DMS153 (cell line): ENCODE measurements around the gene COPRS.

Experiments
- DNase-seq: peaks from one replicate; lab custom pipeline; 2025; lab: John Stamatoyannopoulos, UW

Gene COPRS, protein sequence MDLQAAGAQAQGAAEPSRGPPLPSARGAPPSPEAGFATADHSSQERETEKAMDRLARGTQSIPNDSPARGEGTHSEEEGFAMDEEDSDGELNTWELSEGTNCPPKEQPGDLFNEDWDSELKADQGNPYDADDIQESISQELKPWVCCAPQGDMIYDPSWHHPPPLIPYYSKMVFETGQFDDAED

GRCh38 chr17:31858642-31859486, at the start of gene COPRS:
COPRS (minus strand) TSS chr17:31859244; CDS start chr17:31859199, 45 bp downstream.
- no peak for DNase-seq

- no peak for DNase-seq
Observed at GRCh38 chr17:31908386-31908785, 49.3 kb upstream of the COPRS start.

- no peak for DNase-seq
Observed at GRCh38 chr17:31907342-31907962, 48.4 kb upstream of the COPRS start.

- DNase-seq = no peak
Observed at GRCh38 chr17:31903401-31903800, 44.4 kb upstream of the COPRS start.

DNA sequence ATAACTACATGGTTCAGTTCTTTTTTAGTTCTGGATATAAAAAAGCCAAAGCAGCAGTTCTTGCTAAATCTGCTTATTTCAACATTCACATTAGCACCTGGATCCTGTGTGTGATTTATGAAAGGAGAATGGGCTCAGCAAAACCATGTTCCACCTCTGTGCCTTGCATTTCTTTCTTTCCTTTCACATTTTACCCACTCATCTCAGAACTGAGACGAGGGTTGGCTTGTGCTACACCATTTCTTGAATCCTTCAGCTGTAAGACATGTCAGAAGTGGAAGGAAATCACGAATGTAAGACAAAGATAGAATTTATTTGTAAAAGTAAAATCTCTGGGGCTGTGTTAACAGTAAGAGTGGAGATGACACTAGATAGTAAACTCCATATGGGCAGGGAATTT, 43.6 kb upstream of the COPRS start:
- DNase-seq = no peak

DNA sequence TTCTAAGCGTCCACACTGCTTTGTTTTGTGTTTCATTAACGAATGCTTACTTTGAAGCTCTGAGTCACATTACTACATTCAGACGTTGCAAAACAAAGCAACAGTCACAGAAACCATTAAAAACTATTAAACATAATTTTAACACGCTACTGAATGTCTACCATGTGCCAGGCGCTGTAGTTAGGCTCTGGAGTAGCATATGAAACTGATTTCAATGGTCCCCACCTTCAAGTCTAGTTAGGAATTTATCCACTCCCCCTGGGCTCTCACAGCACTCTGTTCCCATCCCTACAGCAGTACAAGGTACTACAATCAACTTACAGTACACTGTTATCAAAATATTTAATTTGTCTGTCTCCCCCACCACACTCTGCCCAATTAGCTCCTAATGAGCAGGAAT, 41.8 kb upstream of the COPRS start:
- no peak for DNase-seq

GRCh38 chr17:31888124-31888523, 29.1 kb upstream of the COPRS start:
- DNase-seq = no peak

DNA sequence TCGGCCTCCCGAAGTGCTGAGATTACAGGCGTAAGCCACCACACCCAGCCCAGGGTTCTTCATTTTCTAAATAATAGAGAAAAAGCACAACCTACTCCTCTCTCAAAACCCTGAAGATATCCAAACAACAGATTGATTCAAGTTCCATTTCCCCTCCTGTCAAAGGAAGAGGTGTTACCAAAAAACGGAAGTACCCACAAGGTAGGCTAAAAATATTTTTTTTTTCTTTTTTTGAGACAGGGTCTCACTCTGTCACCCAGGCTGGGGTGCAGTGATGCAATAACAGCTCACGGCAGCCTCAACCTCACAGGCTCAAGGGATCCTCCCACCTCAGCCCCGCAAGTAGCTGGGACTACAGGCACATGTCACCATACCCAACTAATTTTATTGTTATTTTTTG, 23.5 kb upstream of the COPRS start:
- no peak for DNase-seq

GRCh38 chr17:31880311-31880710, 21.3 kb upstream of the COPRS start:
- no peak for DNase-seq

DNA sequence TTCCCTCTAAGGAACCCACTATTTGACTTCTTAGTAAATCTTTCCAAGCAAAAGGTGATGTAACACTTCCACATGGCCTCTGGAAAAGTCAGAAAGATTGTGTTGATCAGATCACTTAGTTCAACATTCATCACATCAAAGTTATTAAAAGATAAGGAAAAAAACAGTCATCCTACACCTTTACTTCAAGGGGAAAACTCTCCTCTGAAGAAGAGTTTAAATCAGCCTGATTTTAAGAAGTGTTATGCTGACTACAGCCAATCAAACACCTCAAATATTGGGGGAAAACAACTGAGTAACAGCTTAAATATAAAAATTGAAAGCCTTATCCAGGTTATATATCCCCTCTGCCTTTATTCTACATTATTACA, 19.6 kb upstream of the COPRS start:
- DNase-seq = no peak

GRCh38 chr17:31877911-31878702, 19.1 kb upstream of the COPRS start:
- no peak for DNase-seq

- DNase-seq = no peak
Observed at GRCh38 chr17:31877341-31877740, 18.3 kb upstream of the COPRS start.

DNA sequence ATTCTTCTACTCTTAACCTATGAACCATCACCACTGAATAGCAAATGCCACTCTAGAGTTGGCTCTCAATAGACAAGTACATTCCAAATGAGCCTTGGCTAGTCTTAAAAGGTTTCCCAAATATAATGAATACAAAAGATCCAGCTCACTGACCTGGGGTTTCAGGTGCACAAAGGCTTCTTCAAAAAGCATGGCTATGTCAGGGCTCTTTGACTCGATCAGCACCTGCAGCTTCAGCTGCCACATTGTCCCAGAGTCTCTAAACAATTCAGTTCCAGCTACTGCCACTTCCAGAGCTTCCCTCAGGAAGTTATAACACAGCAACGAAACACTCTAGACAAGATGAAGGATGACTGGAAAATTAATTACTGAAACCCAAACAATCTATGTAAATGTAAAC, 16.0 kb upstream of the COPRS start:
- no peak for DNase-seq

DNA sequence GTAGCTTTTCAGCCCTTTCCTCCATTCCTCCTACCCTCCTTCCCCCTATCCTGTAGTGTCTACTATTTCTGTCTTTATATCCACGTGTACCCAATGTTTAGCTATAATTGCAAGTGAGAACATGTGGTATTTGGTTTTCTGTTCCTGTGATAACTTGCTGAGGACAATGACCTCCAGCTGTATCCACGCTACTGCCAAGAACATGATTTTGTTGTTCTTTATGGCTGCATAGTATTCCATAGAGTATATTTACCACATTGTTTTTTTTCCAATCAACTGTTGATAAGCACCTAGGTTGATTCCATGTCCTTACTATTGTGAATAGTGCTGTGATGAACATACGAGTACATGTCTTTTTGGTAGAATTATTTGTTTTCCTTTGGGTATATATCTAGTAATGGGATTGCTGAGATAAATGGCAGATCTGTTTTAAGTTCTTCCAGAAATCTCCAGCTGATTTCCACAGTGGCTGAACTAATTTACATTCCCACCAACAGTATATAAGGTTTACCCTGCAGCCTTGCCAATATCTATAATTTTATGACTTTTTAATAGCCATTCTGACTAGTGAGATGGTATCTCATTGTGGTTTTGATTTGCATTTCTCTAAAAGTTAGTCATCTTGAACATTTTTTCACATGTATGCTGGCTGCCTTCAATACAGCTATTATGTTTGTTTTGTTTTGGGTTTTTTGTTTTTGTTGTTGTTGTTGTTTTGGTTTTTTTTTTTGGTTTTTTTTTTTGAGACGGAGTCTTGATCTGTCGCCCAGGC, 10.9 kb upstream of the COPRS start:
- no peak for DNase-seq

DNA sequence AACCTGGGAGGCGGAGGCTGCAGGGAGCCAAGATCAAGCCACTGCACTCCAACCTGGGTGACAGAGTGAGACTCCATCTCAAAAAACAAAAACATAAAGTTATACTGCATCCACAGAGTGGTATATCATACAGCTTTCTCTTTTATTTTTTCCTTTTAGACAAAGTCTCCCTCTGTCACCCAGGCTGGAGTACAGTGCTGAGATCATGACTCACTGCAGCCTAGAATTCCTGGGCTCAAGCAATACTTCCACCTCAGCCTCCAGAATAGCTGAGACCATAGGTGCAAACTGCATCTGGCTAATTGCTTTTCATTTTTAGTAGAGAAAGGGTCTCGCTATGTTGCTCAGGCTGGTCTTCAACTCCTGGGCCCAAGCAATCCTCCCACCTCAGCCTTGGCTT, 10.0 kb upstream of the COPRS start:
- DNase-seq = no peak

GRCh38 chr17:31859487-31860008, 504 bp upstream of the COPRS start:
- no peak for DNase-seq

GRCh38 chr17:31857920-31858641, 963 bp downstream of the COPRS start:
- DNase-seq = no peak

GRCh38 chr17:31856750-31857149, 2.3 kb downstream of the COPRS start:
- DNase-seq = no peak

DNA sequence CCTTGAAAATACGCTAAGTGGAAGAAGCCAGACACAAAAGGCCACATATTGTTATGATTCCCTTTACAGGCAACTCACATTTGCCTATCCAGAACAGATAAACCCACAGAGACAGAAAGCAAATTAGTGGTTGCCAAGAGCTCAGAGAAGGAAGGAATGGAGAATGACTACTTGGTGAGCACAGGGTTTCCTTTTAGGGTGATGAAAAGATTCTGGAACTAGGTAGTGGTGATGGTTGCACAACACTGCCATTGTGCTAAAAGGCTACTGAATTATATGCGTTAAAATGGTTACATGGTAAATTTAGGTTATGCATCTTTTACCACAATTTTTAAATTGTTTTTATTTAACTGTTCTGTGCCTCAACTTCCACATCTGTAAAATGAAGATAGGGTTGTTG, 4.4 kb downstream of the COPRS start:
- no peak for DNase-seq

- no peak for DNase-seq
Observed at GRCh38 chr17:31853911-31854470, 5.1 kb downstream of the COPRS start.
